CD8-positive, alpha-beta memory T cell (primary cell): Measurements from ENCODE around the gene PGM2L1. TPM values are rescaled to one million over a fixed set of nuclear protein-coding genes. Genes with fewer than 3 reads are reported as not detected.
"Not testable (repeated sequence)": the region's sequence is repeated elsewhere in the genome, so short reads cannot be mapped to it uniquely, and the experiment has no call there.

Experiments
- CTCF ChIA-PET: fragments of 350-600 bp; sonication (Branson Sonifier 250); formaldehyde crosslinking; loops from one replicate; lab custom pipeline; 2021; ENCODE audit warnings: antibody characterized with exemption; lab: Charles Lee
- POLR2A ChIA-PET: fragments of 350-600 bp; sonication (Branson Sonifier 250); formaldehyde crosslinking; loops from one replicate; lab custom pipeline; 2021; ENCODE audit warnings: antibody characterized with exemption; lab: Charles Lee
- DNase-seq, 5 donors: peaks; one replicate each; pipeline versions ENCODE4 v3.0.0 to v3.0.0-alpha.2; 2020 to 2022; ENCODE audit warnings: mixed read lengths in 1 of 5
- H3K27ac ChIP-seq: one replicate; pipeline ENCODE4 v1.7.0; 2013; ENCODE audit warnings: low read depth, mild to moderate bottlenecking, low read length, moderate library complexity
- H3K27me3 ChIP-seq: 2 replicates; pipeline ENCODE4 v1.7.0; 2013; ENCODE audit warnings: low read length, mild to moderate bottlenecking; ENCODE audit not compliant: insufficient read depth, poor library complexity, severe bottlenecking
- H3K36me3 ChIP-seq: 2 replicates; pipeline ENCODE4 v1.7.0; 2013; ENCODE audit warnings: mild to moderate bottlenecking, low read length, moderate library complexity; ENCODE audit not compliant: insufficient read depth
- H3K4me1 ChIP-seq: 2 replicates; pipeline ENCODE4 v1.7.0; 2013; ENCODE audit warnings: mild to moderate bottlenecking, low read length, moderate library complexity; ENCODE audit not compliant: insufficient read depth
- H3K4me3 ChIP-seq: 2 replicates; pipeline ENCODE4 v1.7.0; 2013; ENCODE audit warnings: mild to moderate bottlenecking, low read length
- H3K9me3 ChIP-seq: 2 replicates; pipeline ENCODE4 v1.7.0; 2013; ENCODE audit warnings: mild to moderate bottlenecking, low read length
- H3K27ac Mint-ChIP-seq, 8 donors: one replicate each; pipeline ENCODE4 v1.8.0; 2020 to 2021; ENCODE audit warnings: mixed read lengths in 8 of 8, mild to moderate bottlenecking in 6 of 8, inconsistent platforms in 3 of 8, moderate library complexity in 3 of 8
- H3K27me3 Mint-ChIP-seq, 2 donors: one replicate each; pipeline ENCODE4 v1.8.0; 2020 to 2021; ENCODE audit warnings: mixed read lengths in 2 of 2, mild to moderate bottlenecking in 1 of 2, moderate library complexity in 1 of 2
- H3K36me3 Mint-ChIP-seq, 3 donors: one replicate each; pipeline ENCODE4 v1.8.0; 2020 to 2021; ENCODE audit warnings: mixed read lengths in 3 of 3, inconsistent platforms in 1 of 3, mild to moderate bottlenecking in 1 of 3
- H3K4me1 Mint-ChIP-seq, 3 donors: one replicate each; pipeline ENCODE4 v1.8.0; 2020 to 2021; ENCODE audit warnings: mixed read lengths in 3 of 3, inconsistent platforms in 1 of 3, mild to moderate bottlenecking in 1 of 3
- H3K4me3 Mint-ChIP-seq, 7 donors: one replicate each; pipeline ENCODE4 v1.8.0; 2020 to 2021; ENCODE audit warnings: mixed read lengths in 7 of 7, mild to moderate bottlenecking in 6 of 7, moderate library complexity in 4 of 7, inconsistent platforms in 2 of 7
- H3K9me3 Mint-ChIP-seq, 5 donors: one replicate each; pipeline ENCODE4 v1.8.0; 2020 to 2022; ENCODE audit warnings: mixed read lengths in 5 of 5, mild to moderate bottlenecking in 3 of 5, moderate library complexity in 2 of 5, inconsistent platforms in 1 of 5
- polyA plus RNA-seq: library from polyadenylated mRNA; unstranded; fragments of 300-500 nt; fragmentation: Illumina TruSeq; gene quantifications from one replicate; pipeline ENCODE4 v1.2.3, GENCODE V29; 2021
- total RNA-seq, 2 experiments: library from RNA; stranded (reverse); gene quantifications; one replicate each; pipeline ENCODE4 v1.2.3, GENCODE V29; 2021

Gene PGM2L1
- total and polyA plus RNA-seq, 3 experiments from 2014 or later: 4.6 to 9.8 (median 9.6) TPM

DNA sequence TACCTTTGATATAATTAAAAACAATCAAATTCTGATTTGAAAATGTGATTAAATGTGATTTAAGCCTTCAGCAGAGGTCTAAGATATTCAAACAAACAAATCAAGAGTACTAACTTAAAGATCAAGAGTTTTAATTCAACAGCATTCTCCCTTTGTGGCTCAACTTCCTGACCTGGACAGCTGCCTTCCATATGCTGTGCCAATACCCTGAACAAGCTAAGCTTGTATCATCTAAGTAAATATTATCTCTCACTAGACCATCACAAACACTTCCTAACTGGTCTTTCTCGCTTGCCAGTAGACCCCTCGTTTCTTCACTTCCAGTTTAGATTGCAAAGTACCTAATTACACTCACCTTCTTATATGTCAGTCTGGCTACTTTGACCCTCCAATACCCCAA is 50.9 kb downstream of the PGM2L1 start:
- no peak overlapping the region for H3K4me3 ChIP-seq
- H3K36me3 Mint-ChIP-seq: peaks cover 9 to 42% (median 32%) of the 10 kb centered on the region in 3 donors
- no peaks in the 10 kb centered on the region for H3K36me3 ChIP-seq
- H3K4me3 Mint-ChIP-seq: no peak overlapping the region
- H3K9me3 ChIP-seq: no peaks in the 10 kb centered on the region
- no peaks in the 10 kb centered on the region for H3K4me1 Mint-ChIP-seq
- no peaks in the 10 kb centered on the region for H3K9me3 Mint-ChIP-seq
- DNase-seq: no peak
- H3K27ac Mint-ChIP-seq: peak overlapping the region in 2 of 8 donors; percentile 4 to 30
- H3K27me3 Mint-ChIP-seq: no peaks in the 10 kb centered on the region
- ChIA-PET POLR2A (no interaction called here), CTCF (no interaction called here)
- no peak overlapping the region for H3K27ac ChIP-seq
- H3K4me1 ChIP-seq: no peaks in the 10 kb centered on the region
- H3K27me3 ChIP-seq: no peaks in the 10 kb centered on the region

DNA sequence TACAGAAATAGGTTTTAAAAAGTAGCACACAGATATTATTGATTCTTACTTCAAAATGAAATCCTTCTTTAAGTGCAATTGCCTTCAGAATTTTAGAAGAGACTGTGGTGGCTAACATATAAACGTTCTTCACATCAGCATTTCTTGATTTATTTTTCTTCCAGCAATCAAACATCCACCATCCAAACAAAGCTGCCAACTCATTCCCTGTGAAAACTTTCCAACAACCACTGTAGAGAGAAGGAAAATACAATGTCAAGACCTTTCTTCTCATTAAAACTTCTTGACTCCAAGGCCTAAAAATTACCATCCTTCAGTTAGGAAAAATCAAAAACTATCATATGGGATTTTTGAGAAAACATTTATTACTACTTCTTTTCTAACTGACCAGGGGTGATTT is 52.8 kb downstream of the PGM2L1 start:
- POLR2A ChIA-PET: no interaction called here
- H3K27me3 Mint-ChIP-seq: no peaks in the 10 kb centered on the region
- H3K36me3 Mint-ChIP-seq: peaks cover 9 to 50% (median 38%) of the 10 kb centered on the region in 3 donors
- no peaks in the 10 kb centered on the region for H3K4me1 Mint-ChIP-seq
- H3K27ac ChIP-seq: no peak overlapping the region
- H3K4me1 ChIP-seq: no peaks in the 10 kb centered on the region
- no peaks in the 10 kb centered on the region for H3K9me3 Mint-ChIP-seq
- H3K4me3 Mint-ChIP-seq: no peak overlapping the region
- no peaks in the 10 kb centered on the region for H3K36me3 ChIP-seq
- H3K4me3 ChIP-seq: no peak overlapping the region
- no peak overlapping the region for H3K27ac Mint-ChIP-seq
- CTCF ChIA-PET: no interaction called here
- no peaks in the 10 kb centered on the region for H3K9me3 ChIP-seq
- H3K27me3 ChIP-seq: no peaks in the 10 kb centered on the region
- DNase-seq: no peak

DNA sequence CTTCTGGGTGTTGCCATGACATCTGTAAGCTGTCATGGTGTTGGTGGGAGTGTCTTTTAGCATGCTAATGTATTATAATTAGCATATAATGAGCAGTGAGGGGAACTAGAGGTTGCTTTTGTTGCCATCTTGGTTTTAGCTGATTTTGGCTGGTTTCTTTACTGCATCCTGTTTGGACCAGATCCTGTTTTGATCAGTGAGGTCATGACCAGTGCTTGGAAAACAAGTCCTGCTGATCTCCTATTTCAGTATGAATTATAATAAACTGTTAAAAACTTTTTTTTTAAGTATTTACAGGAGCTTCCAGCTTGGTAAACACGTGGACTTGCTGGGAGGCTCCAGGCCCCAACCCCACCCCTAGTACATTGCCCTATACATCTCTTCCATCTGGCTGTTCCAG is 56.3 kb downstream of the PGM2L1 start:
- H3K4me1 ChIP-seq: no peaks in the 10 kb centered on the region
- Mint-ChIP-seq H3K4me1 (no peaks in the 10 kb centered on the region), H3K4me3 (no peak overlapping the region), H3K27ac (no peak overlapping the region), H3K9me3 (no peaks in the 10 kb centered on the region), H3K36me3 (peaks cover 9 to 70% (median 44%) of the 10 kb centered on the region in 3 donors), H3K27me3 (no peaks in the 10 kb centered on the region)
- ChIA-PET POLR2A (no interaction called here), CTCF (no interaction called here)
- H3K27ac ChIP-seq: no peak overlapping the region
- no peak overlapping the region for H3K4me3 ChIP-seq
- H3K9me3 ChIP-seq: no peaks in the 10 kb centered on the region
- H3K27me3 ChIP-seq: no peaks in the 10 kb centered on the region
- no peak for DNase-seq
- H3K36me3 ChIP-seq: peaks cover 9% of the 10 kb centered on the region

DNA sequence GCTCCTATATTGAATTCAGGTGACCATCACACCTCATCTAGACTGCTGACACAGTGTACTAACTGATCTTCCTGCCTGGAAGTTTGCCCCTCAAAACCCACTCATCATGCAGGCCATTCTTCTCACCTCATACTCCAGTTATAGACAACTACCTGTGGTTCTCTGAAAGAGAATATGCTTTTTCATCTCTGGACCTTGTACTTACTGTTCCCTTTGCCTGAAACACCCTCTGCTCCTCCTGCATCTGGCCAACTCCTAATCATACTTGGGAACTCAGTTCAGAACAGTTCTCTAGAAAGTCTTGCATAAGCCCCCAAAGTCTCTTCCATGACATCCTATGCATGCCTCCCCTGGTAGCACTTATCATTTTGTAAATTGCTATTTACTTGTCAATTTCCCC is 58.6 kb downstream of the PGM2L1 start:
- POLR2A ChIA-PET: no interaction called here
- no peak overlapping the region for H3K4me3 Mint-ChIP-seq
- CTCF ChIA-PET: no interaction called here

DNA sequence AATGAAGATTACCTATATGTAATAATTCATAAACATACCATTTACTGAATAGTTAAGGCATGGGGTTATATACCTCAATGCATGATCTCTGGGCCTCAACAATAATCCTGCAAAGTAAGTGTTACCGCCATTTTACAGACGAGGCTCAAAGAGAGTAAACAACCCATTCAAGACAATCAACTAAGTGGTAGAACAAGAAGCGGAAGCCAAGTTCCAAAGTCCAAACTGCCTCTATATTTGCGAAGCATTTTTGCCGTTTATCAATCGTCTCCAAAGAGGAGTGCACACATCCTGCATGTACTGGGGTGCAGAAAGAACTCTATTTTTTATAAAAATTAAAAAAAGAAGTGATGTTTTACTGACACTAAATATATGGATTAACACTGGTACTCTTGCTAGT is 59.3 kb downstream of the PGM2L1 start:
- DNase-seq: no peak
- no peaks in the 10 kb centered on the region for H3K4me1 ChIP-seq
- no peaks in the 10 kb centered on the region for H3K27me3 ChIP-seq
- Mint-ChIP-seq H3K4me1 (no peaks in the 10 kb centered on the region), H3K36me3 (peaks cover 4 to 67% (median 35%) of the 10 kb centered on the region in 3 donors), H3K4me3 (no peak overlapping the region), H3K27ac (peak overlapping the region in 1 of 8 donors; percentile 50), H3K27me3 (no peaks in the 10 kb centered on the region), H3K9me3 (no peaks in the 10 kb centered on the region)
- no peak overlapping the region for H3K27ac ChIP-seq
- no peaks in the 10 kb centered on the region for H3K9me3 ChIP-seq
- no peak overlapping the region for H3K4me3 ChIP-seq
- ChIA-PET CTCF (no interaction called here), POLR2A (no interaction called here)
- peaks cover 9% of the 10 kb centered on the region for H3K36me3 ChIP-seq

More for the DNA sequence above, 58.6 kb downstream of the PGM2L1 start:
- peaks cover 9% of the 10 kb centered on the region for H3K36me3 ChIP-seq
- H3K4me3 ChIP-seq: no peak overlapping the region
- Mint-ChIP-seq H3K36me3 (peaks cover 11 to 71% (median 40%) of the 10 kb centered on the region in 3 donors), H3K27me3 (no peaks in the 10 kb centered on the region), H3K27ac (no peak overlapping the region), H3K4me1 (no peaks in the 10 kb centered on the region), H3K9me3 (no peaks in the 10 kb centered on the region)
- H3K4me1 ChIP-seq: no peaks in the 10 kb centered on the region
- no peak overlapping the region for H3K27ac ChIP-seq
- no peak for DNase-seq
- H3K9me3 ChIP-seq: no peaks in the 10 kb centered on the region
- H3K27me3 ChIP-seq: no peaks in the 10 kb centered on the region

DNA sequence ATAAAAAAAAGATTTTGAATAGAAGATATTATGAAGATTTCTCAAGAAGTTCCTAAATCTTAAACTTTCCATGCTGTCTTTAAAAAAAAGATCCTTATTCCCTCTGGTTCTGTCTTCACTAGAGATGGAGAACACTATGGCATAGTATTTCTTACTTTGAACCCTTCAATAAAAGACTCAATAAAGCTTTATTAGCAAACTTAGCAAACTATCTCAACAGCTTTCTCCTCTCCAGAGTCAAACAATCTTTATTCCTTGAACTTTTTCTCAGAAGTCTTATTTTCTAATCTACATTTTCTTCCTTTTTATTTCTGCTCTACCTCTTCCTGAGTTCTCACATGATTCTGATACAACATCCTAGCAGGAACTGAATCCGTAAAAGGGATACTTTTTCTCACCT is 65.0 kb downstream of the PGM2L1 start:
- no peaks in the 10 kb centered on the region for H3K27me3 Mint-ChIP-seq
- no peak for DNase-seq
- Histone ChIP-seq H3K4me1 (no peaks in the 10 kb centered on the region), H3K27me3 (no peaks in the 10 kb centered on the region), H3K9me3 (no peaks in the 10 kb centered on the region), H3K4me3 (no peak overlapping the region), H3K36me3 (peaks cover 6% of the 10 kb centered on the region), H3K27ac (no peak overlapping the region)
- no peaks in the 10 kb centered on the region for H3K9me3 Mint-ChIP-seq
- POLR2A ChIA-PET: no interaction called here
- no peak overlapping the region for H3K27ac Mint-ChIP-seq
- CTCF ChIA-PET: no interaction called here
- no peaks in the 10 kb centered on the region for H3K4me1 Mint-ChIP-seq
- no peak overlapping the region for H3K4me3 Mint-ChIP-seq
- H3K36me3 Mint-ChIP-seq: peaks cover 3 to 26% (median 22%) of the 10 kb centered on the region in 3 donors

DNA sequence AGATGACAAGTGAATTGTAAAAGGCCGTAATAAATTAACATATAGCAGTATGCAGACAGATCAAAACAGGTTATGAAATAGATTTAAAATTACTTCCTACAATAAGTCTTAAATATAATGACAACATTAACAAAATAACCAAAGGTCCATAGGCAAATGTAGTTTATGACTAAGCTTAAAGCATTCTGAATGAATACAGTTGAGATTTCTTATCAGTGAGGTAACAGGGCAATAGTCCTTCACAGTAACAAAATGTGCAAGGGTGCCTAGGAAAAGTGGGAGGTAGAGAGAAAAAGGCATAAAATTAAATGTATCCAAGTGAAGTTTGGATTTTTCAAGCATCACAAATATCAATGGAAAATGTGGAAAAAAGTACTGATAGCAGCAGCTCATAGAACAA is 65.9 kb downstream of the PGM2L1 start:
- no peaks in the 10 kb centered on the region for H3K4me1 Mint-ChIP-seq
- H3K36me3 ChIP-seq: no peaks in the 10 kb centered on the region

DNA sequence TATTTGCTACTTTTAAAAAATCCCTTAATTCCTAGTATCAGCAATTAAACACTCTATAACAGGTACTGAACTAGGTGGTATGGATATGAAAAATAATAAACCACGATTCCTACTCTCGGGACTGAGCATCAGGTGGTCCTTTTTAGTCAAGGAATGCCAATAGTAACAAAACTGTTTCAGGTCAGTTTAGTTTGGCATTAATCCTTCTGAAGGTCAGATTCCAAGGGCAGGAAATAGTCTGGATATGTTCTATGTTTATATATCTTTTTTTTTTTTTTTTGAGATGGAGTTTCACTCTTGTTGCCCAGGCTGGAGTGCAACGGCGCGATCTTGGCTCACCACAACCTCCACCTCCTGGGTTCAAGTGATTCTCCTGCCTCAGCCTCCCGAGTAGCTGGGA is 67.2 kb downstream of the PGM2L1 start:
- H3K27me3 ChIP-seq, H3K4me1 Mint-ChIP-seq, POLR2A ChIA-PET, H3K4me3 ChIP-seq, CTCF ChIA-PET, DNase-seq, H3K4me3 Mint-ChIP-seq, H3K27ac Mint-ChIP-seq, H3K36me3 ChIP-seq, H3K9me3 ChIP-seq, H3K4me1 ChIP-seq, H3K27me3 Mint-ChIP-seq, H3K9me3 Mint-ChIP-seq, H3K27ac ChIP-seq: not testable (repeated sequence)
- peaks cover 5 to 13% (median 9%) of the 10 kb centered on the region in 3 donors for H3K36me3 Mint-ChIP-seq

More for the DNA sequence above, 65.9 kb downstream of the PGM2L1 start:
- H3K4me3 Mint-ChIP-seq: no peak overlapping the region
- peaks cover 6 to 20% (median 19%) of the 10 kb centered on the region in 3 donors for H3K36me3 Mint-ChIP-seq
- H3K9me3 Mint-ChIP-seq: no peaks in the 10 kb centered on the region
- no peaks in the 10 kb centered on the region for H3K4me1 ChIP-seq
- ChIA-PET CTCF (no interaction called here), POLR2A (no interaction called here)
- no peak overlapping the region for H3K27ac ChIP-seq
- DNase-seq: no peak
- no peaks in the 10 kb centered on the region for H3K9me3 ChIP-seq
- no peaks in the 10 kb centered on the region for H3K27me3 ChIP-seq
- H3K27me3 Mint-ChIP-seq: no peaks in the 10 kb centered on the region
- no peak overlapping the region for H3K4me3 ChIP-seq
- no peak overlapping the region for H3K27ac Mint-ChIP-seq
